Measurements from ENCODE around the gene TBXAS1. TPM values are rescaled to one million over a fixed set of nuclear protein-coding genes. Genes with fewer than 3 reads are reported as not detected.

TBXAS1 gene
- total RNA-seq, 5 donors from 2014 or later (not counting 1 experiment from before 2014, with no cell fraction given) = 5.2 to 14.2 (median 7.3) TPM

DNA sequence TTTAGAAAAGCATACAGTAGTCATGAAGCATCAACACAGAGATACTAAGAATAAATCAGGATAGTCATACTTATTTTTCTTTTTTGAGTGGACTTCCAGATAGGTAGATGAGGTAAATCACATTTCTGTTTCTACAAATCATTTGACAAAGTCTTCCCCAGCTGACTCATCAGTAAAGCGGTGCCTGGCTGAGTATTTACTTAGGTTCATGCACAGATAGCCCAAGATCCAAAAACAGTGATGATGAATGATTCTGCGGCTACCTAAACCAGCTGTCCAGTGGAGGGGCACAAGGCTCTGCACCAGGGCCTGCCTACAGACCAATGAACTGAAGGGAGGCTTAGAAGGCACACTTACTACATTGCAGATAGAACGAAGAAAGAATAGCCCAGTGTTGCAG, 120.6 kb downstream of the TBXAS1 start:
- ChIA-PET CTCF (no interaction called here), POLR2A (interaction anchor here in 1 of 2 donors (0.7 kb wide), 1 partner anchor 127 kb away, joined by 7 read pairs; no protein-coding TSS in a partner anchor)
- Mint-ChIP-seq H3K4me3 (no peak overlapping the region), H3K36me3 (peaks cover 27% of the 10 kb centered on the region), H3K4me1 (no peaks in the 10 kb centered on the region), H3K9me3 (peaks cover 15 to 19% (median 17%) of the 10 kb centered on the region in 3 donors), H3K27me3 (no peaks in the 10 kb centered on the region), H3K27ac (no peak overlapping the region)
- DNase-seq (no peak), ATAC-seq (replicated peaks in 1 of 4) (no peak)
- Histone ChIP-seq H3K4me3 (ENCODE audit: control insufficient read depth in 1 of 2, extremely low read depth in 1 of 2, low read length in 1 of 2) (no peak overlapping the region), H3K9me3 (peaks cover 3% of the 10 kb centered on the region), H3K4me1 (ENCODE audit: control insufficient read depth in 1 of 2, extremely low read depth in 1 of 2, insufficient read depth in 2 of 2, low read length in 2 of 2) (no peaks in the 10 kb centered on the region), H3K27ac (ENCODE audit: low read length) (no peak overlapping the region), H3K36me3 (ENCODE audit: control insufficient read depth in 2 of 2, extremely low read depth in 1 of 2, insufficient read depth in 1 of 2, low read length in 1 of 2) (no peaks in the 10 kb centered on the region), H3K27me3 (replicated peaks in 1 of 2; ENCODE audit: control insufficient read depth in 2 of 2, extremely low read depth in 1 of 2, insufficient read depth in 2 of 2, low read length in 1 of 2) (no peaks in the 10 kb centered on the region)
- WGBS (ENCODE audit: insufficient coverage) = 96% methylated on average over 2 of the region's 3 CpGs

DNA sequence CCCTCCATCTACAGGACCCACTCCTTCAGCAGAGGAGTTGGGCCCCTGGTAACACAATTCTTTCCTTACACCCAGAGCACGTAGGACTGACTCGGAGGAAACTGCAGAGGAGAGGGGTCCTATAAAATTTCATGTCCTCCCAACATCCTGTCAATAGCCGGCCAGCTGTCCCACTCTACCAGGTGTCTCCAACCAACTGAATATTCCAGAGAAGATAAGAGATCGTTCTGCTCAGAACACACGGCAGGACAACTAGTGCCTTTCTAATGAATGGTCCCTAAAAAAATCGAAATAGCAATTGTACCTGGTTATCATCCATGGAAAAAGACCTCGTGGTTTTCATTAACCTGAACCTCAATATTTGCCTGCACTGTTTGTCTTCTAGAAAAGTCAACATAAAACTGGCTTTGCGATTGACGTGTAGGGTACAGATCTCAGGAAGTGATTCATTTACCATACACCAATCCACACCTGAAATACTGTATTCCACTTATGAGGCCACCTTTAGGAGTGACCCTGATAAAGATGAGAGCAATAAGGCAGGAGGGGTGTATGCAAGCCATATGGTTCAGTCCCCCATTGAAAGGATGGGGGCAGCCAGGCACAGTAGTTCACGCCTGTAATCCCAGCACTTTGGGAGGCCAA, 121.9 kb downstream of the TBXAS1 start:
- WGBS (ENCODE audit: insufficient coverage) = 93% methylated on average over 5 of the region's 10 CpGs
- Mint-ChIP-seq H3K36me3 (peaks cover 14% of the 10 kb centered on the region), H3K9me3 (peaks cover 4 to 11% (median 7%) of the 10 kb centered on the region in 3 donors)

DNA sequence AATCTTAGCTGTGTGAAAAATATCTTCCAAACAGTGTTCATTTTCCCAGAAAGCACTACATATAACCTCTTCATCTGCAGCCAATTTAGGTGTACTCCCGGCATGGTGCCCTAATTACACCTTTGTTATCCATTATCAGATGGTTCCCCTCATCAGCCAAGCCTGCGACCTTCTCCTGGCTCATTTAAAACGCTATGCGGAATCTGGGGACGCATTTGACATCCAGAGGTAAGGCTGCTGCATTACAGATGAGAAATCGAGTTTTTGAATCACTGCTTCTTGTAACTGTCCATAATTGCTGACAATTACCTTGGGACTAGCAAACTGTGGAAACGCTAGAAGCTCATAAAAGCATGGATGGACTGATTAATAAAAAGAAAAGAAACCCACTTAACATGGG, 124.2 kb downstream of the TBXAS1 start:
- H3K4me1 ChIP-seq (ENCODE audit: control insufficient read depth in 1 of 2, extremely low read depth in 1 of 2, insufficient read depth in 2 of 2, low read length in 2 of 2) = no peaks in the 10 kb centered on the region
- CTCF ChIA-PET = no interaction called here
- ATAC-seq (replicated peaks in 1 of 4) = no peak

More for the DNA sequence above, 121.9 kb downstream of the TBXAS1 start:
- Histone ChIP-seq H3K27ac (ENCODE audit: low read length) (no peak overlapping the region), H3K9me3 (no peaks in the 10 kb centered on the region), H3K4me1 (ENCODE audit: control insufficient read depth in 1 of 2, extremely low read depth in 1 of 2, insufficient read depth in 2 of 2, low read length in 2 of 2) (no peaks in the 10 kb centered on the region), H3K36me3 (ENCODE audit: control insufficient read depth in 2 of 2, extremely low read depth in 1 of 2, insufficient read depth in 1 of 2, low read length in 1 of 2) (no peaks in the 10 kb centered on the region), H3K4me3 (ENCODE audit: control insufficient read depth in 1 of 2, extremely low read depth in 1 of 2, low read length in 1 of 2) (no peak overlapping the region), H3K27me3 (replicated peaks in 1 of 2; ENCODE audit: control insufficient read depth in 2 of 2, extremely low read depth in 1 of 2, insufficient read depth in 2 of 2, low read length in 1 of 2) (no peaks in the 10 kb centered on the region)
- no peak overlapping the region for H3K4me3 Mint-ChIP-seq
- ChIA-PET POLR2A (no interaction called here), CTCF (no interaction called here)
- DNase-seq (no peak), ATAC-seq (replicated peaks in 1 of 4) (no peak)
- no peak overlapping the region for H3K27ac Mint-ChIP-seq
- H3K4me1 Mint-ChIP-seq = no peaks in the 10 kb centered on the region
- H3K27me3 Mint-ChIP-seq = no peaks in the 10 kb centered on the region

DNA sequence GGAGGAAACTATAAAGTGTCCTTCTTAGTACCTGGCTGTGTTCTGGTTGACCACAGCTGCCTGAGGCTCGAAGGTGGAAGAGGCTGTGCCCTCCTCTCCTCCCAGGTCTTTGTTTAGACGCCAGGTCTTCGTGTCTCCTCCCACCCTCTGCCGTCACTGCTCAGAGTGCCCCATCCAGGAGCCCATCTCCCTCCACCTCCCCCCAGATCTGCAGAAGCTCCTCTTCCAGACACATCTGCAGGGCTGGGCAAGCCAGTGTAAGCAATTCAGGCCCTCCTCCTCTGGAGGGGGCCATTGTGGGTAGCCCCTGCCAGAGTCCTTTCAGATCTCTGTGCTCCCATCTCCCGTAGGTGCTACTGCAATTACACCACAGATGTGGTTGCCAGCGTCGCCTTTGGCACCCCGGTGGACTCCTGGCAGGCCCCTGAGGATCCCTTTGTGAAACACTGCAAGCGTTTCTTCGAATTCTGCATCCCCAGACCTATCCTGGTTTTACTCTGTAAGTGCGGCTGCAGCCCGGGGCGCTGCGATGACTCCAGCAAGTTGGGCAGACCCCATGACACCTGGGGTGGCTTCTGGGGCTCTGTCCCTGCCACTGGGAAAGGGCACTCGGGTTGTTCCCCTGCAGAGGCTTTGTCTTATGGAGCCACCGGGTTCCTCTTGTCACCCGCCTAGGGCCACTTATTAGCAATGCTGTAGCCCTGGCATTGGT, 126.2 kb downstream of the TBXAS1 start:
- H3K27me3 Mint-ChIP-seq = no peaks in the 10 kb centered on the region
- Histone ChIP-seq H3K4me3 (ENCODE audit: control insufficient read depth in 1 of 2, extremely low read depth in 1 of 2, low read length in 1 of 2) (no peak overlapping the region), H3K27me3 (replicated peaks in 1 of 2; ENCODE audit: control insufficient read depth in 2 of 2, extremely low read depth in 1 of 2, insufficient read depth in 2 of 2, low read length in 1 of 2) (no peaks in the 10 kb centered on the region), H3K36me3 (ENCODE audit: control insufficient read depth in 2 of 2, extremely low read depth in 1 of 2, insufficient read depth in 1 of 2, low read length in 1 of 2) (peaks cover 0 to 2% of the 10 kb centered on the region in 2 donors), H3K9me3 (no peaks in the 10 kb centered on the region), H3K4me1 (ENCODE audit: control insufficient read depth in 1 of 2, extremely low read depth in 1 of 2, insufficient read depth in 2 of 2, low read length in 2 of 2) (no peaks in the 10 kb centered on the region), H3K27ac (ENCODE audit: low read length) (no peak overlapping the region)
- 88% methylated on average over 13 of the region's 17 CpGs for WGBS (ENCODE audit: insufficient coverage)
- CTCF ChIA-PET = no interaction called here
- no peak overlapping the region for H3K4me3 Mint-ChIP-seq
- no peak overlapping the region for H3K27ac Mint-ChIP-seq
- H3K36me3 Mint-ChIP-seq = no peaks in the 10 kb centered on the region
- POLR2A ChIA-PET = no interaction called here
- DNase-seq = no peak
- no peak for ATAC-seq (replicated peaks in 1 of 4)
- H3K4me1 Mint-ChIP-seq = no peaks in the 10 kb centered on the region
- no peaks in the 10 kb centered on the region for H3K9me3 Mint-ChIP-seq

More for the DNA sequence above, 124.2 kb downstream of the TBXAS1 start:
- Histone ChIP-seq H3K27me3 (replicated peaks in 1 of 2; ENCODE audit: control insufficient read depth in 2 of 2, extremely low read depth in 1 of 2, insufficient read depth in 2 of 2, low read length in 1 of 2) (no peaks in the 10 kb centered on the region), H3K36me3 (ENCODE audit: control insufficient read depth in 2 of 2, extremely low read depth in 1 of 2, insufficient read depth in 1 of 2, low read length in 1 of 2) (peaks cover 0 to 2% of the 10 kb centered on the region in 2 donors), H3K9me3 (no peaks in the 10 kb centered on the region), H3K4me3 (ENCODE audit: control insufficient read depth in 1 of 2, extremely low read depth in 1 of 2, low read length in 1 of 2) (no peak overlapping the region), H3K27ac (ENCODE audit: low read length) (no peak overlapping the region)
- Mint-ChIP-seq H3K4me1 (no peaks in the 10 kb centered on the region), H3K9me3 (no peaks in the 10 kb centered on the region), H3K36me3 (peaks cover 3% of the 10 kb centered on the region), H3K27me3 (no peaks in the 10 kb centered on the region), H3K4me3 (no peak overlapping the region), H3K27ac (no peak overlapping the region)
- WGBS (ENCODE audit: insufficient coverage) = 94% methylated on average over 6 of the region's 7 CpGs
- POLR2A ChIA-PET = no interaction called here
- DNase-seq = no peak

DNA sequence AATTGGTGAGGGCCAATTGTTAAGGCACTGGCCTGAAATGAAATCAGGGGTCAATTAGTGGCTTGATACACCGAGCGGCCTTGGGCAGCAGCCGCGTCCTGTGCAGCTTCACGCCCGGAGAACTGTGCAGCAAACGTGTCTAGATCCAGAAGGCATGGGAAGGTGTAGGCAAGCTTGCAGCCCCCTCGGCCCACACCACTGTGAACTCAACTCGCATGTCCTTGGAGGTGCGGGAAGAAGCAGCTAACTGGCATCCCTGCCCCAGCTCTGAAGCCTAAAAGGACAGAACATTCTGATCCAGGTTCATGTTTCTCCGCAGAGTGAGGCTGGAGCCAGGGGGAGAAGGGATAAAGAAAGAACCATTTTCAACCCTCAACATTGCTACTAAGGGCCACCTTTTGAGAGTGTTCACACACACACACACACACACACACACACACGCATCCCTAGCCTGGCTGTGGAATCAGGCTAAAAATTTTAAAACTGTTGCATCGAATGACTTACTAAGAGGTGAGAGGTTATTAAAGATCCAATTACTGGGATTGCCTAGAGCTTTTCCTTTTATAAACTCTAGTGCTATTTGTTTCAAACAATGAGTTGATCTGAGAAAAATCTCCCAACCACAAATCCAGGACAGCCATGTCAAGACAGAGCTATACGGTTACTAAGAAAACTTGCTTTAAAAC, 129.7 kb downstream of the TBXAS1 start:
- H3K36me3 ChIP-seq (ENCODE audit: control insufficient read depth in 2 of 2, extremely low read depth in 1 of 2, insufficient read depth in 1 of 2, low read length in 1 of 2) = peaks cover 0 to 2% of the 10 kb centered on the region in 2 donors
- CTCF ChIA-PET = no interaction called here

DNA sequence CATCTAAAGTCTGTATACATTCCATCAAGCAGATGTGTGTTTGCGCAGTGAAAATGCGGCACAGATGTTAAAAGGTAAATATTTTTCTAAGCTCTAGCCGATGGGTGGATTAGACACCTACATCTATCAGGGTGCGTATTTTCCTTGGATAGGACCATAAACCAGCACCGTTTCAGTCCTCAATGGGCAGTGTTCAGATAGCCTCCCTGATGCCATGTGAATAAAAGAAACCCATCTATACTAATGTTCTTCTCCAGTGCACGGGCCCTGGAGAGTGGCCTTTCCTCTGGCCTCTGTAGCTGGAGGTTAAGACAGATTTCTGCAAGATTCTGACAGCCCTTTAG, 130.2 kb downstream of the TBXAS1 start:
- H3K9me3 ChIP-seq = no peaks in the 10 kb centered on the region
- Mint-ChIP-seq H3K4me3 (no peak overlapping the region), H3K27ac (no peak overlapping the region), H3K4me1 (no peaks in the 10 kb centered on the region), H3K27me3 (no peaks in the 10 kb centered on the region), H3K9me3 (no peaks in the 10 kb centered on the region), H3K36me3 (peaks cover 10% of the 10 kb centered on the region)
- no peak overlapping the region for H3K27ac ChIP-seq (ENCODE audit: low read length)
- no peak for DNase-seq
- peaks cover 0 to 2% of the 10 kb centered on the region in 2 donors for H3K36me3 ChIP-seq (ENCODE audit: control insufficient read depth in 2 of 2, extremely low read depth in 1 of 2, insufficient read depth in 1 of 2, low read length in 1 of 2)
- H3K4me1 ChIP-seq (ENCODE audit: control insufficient read depth in 1 of 2, extremely low read depth in 1 of 2, insufficient read depth in 2 of 2, low read length in 2 of 2) = no peaks in the 10 kb centered on the region
- no CpG with 5 or more reads among the region's 6 CpGs for WGBS (ENCODE audit: insufficient coverage)
- H3K4me3 ChIP-seq (ENCODE audit: control insufficient read depth in 1 of 2, extremely low read depth in 1 of 2, low read length in 1 of 2) = no peak overlapping the region
- ChIA-PET POLR2A (no interaction called here), CTCF (no interaction called here)
- no peaks in the 10 kb centered on the region for H3K27me3 ChIP-seq (replicated peaks in 1 of 2; ENCODE audit: control insufficient read depth in 2 of 2, extremely low read depth in 1 of 2, insufficient read depth in 2 of 2, low read length in 1 of 2)
- ATAC-seq (replicated peaks in 1 of 4) = no peak

More for the DNA sequence above, 129.7 kb downstream of the TBXAS1 start:
- Histone ChIP-seq H3K27ac (ENCODE audit: low read length) (no peak overlapping the region), H3K9me3 (no peaks in the 10 kb centered on the region), H3K4me3 (ENCODE audit: control insufficient read depth in 1 of 2, extremely low read depth in 1 of 2, low read length in 1 of 2) (no peak overlapping the region), H3K4me1 (ENCODE audit: control insufficient read depth in 1 of 2, extremely low read depth in 1 of 2, insufficient read depth in 2 of 2, low read length in 2 of 2) (no peaks in the 10 kb centered on the region), H3K27me3 (replicated peaks in 1 of 2; ENCODE audit: control insufficient read depth in 2 of 2, extremely low read depth in 1 of 2, insufficient read depth in 2 of 2, low read length in 1 of 2) (no peaks in the 10 kb centered on the region)
- WGBS (ENCODE audit: insufficient coverage) = 94% methylated on average over 10 of the region's 14 CpGs
- H3K4me3 Mint-ChIP-seq = no peak overlapping the region
- no peak for ATAC-seq (replicated peaks in 1 of 4)
- peaks cover 9% of the 10 kb centered on the region for H3K36me3 Mint-ChIP-seq
- no peak overlapping the region for H3K27ac Mint-ChIP-seq
- no peaks in the 10 kb centered on the region for H3K9me3 Mint-ChIP-seq
- DNase-seq = no peak
- H3K27me3 Mint-ChIP-seq = no peaks in the 10 kb centered on the region
- POLR2A ChIA-PET = no interaction called here
- no peaks in the 10 kb centered on the region for H3K4me1 Mint-ChIP-seq

Data from T-cell (primary cell).